SK-N-SH (cell line): Measurements from ENCODE around the gene CDKAL1.

Experiments
- CTCF ChIP-seq: fragments of 200-600 bp; sonication (generic); IDR thresholded peaks from 2 replicates; pipeline ENCODE4 v1.6.1; 2017; ENCODE audit warnings: antibody characterized with exemption, mild to moderate bottlenecking, moderate library complexity
- EP300 ChIP-seq, 2 experiments: IDR thresholded peaks; 2 replicates each; pipeline versions ENCODE4 v1.4.0 to v1.6.1; 2012; ENCODE audit warnings: borderline replicate concordance in 1 of 2, low read depth in 1 of 2, low read length in 1 of 2
- FOXM1 ChIP-seq: IDR thresholded peaks from 2 replicates; pipeline ENCODE4 v1.4.0; 2012; ENCODE audit warnings: low read depth, mild to moderate bottlenecking
- MXI1 ChIP-seq: IDR thresholded peaks from 2 replicates; pipeline ENCODE4 v1.6.1; 2012; ENCODE audit warnings: mild to moderate bottlenecking, low read depth, low read length, improper control_type of control experiment
- NRF1 ChIP-seq: IDR thresholded peaks from 2 replicates; pipeline ENCODE4 v1.6.1; 2012; ENCODE audit warnings: low read depth, mild to moderate bottlenecking, low read length
- POLR2AphosphoS5 ChIP-seq: IDR thresholded peaks from 2 replicates; pipeline ENCODE4 v1.6.1; 2012; ENCODE audit warnings: low read depth, low read length
- RAD21 ChIP-seq: IDR thresholded peaks from 2 replicates; pipeline ENCODE4 v1.6.1; 2012; ENCODE audit warnings: mild to moderate bottlenecking, low read length
- RFX5 ChIP-seq: IDR thresholded peaks from 2 replicates; pipeline ENCODE4 v1.6.1; 2012; ENCODE audit warnings: mild to moderate bottlenecking, improper control_type of control experiment, low read length
- YY1 ChIP-seq: IDR thresholded peaks from 2 replicates; pipeline ENCODE4 v1.4.0; 2012; ENCODE audit warnings: low read depth, mild to moderate bottlenecking
- ZBTB33 ChIP-seq: IDR thresholded peaks from 2 replicates; pipeline ENCODE4 v1.4.0; 2012; ENCODE audit warnings: low read depth, borderline replicate concordance
- TF ChIP-seq, protein P1 (sequence below): IDR thresholded peaks from 2 replicates; pipeline ENCODE4 v1.4.0; 2012; ENCODE audit warnings: low read depth

DNA sequence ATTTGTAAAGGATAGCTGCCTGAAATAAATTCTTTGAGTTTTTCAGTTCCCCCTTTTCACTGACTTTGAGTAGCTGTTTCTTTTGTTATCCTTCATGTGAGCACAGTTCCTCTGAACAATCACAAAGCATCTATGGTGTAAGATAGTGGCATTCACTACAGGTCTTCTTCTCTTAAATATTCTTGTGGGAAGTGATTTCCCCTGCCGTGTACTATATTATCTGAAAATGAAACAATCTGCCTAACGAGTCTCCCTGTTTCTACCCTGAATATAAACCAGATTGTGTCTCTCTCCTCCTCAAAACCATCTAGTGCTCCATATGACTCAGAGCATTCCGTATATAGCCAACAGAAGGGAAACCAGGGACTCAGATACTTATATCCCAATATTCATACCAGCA is 679.2 kb downstream of the CDKAL1 start:
- TF ChIP-seq POLR2AphosphoS5: no peak
- TF ChIP-seq, protein P1, sequence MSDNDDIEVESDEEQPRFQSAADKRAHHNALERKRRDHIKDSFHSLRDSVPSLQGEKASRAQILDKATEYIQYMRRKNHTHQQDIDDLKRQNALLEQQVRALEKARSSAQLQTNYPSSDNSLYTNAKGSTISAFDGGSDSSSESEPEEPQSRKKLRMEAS: no peak
- TF ChIP-seq ZBTB33: no peak
- no peak for TF ChIP-seq FOXM1
- no peak for TF ChIP-seq RFX5
- TF ChIP-seq NRF1: no peak
- TF ChIP-seq YY1: no peak
- TF ChIP-seq MXI1: no peak
- TF ChIP-seq CTCF: no peak
- TF ChIP-seq EP300 (IDR thresholded peaks at IDR 0.05; ENCODE audit: borderline replicate concordance in 1 of 2, low read depth in 1 of 2, low read length in 1 of 2): no peak
- TF ChIP-seq RAD21: no peak
